WTC11 (cell line): ENCODE results near the gene TGFBR2. TPM values are rescaled to one million over a fixed set of nuclear protein-coding genes. Genes with fewer than 3 reads are reported as not detected.

Experiments
- ATAC-seq: fragments of 200-7000 bp; cut with Tn5 transposase; 2 replicates; pipeline ENCODE4 v1.10.0; 2021; ENCODE audit warnings: mild to moderate bottlenecking, moderate library complexity
- CTCF ChIA-PET: fragments of 300-600 bp; sonication (Branson Sonifier 250); formaldehyde crosslinking; loops from one replicate; lab custom pipeline; 2021; ENCODE audit warnings: antibody characterized with exemption; lab: Charles Lee
- POLR2A ChIA-PET: fragments of 350-600 bp; sonication (Branson Sonifier 250); formaldehyde crosslinking; loops from one replicate; lab custom pipeline; 2021; ENCODE audit warnings: antibody characterized with exemption; lab: Charles Lee
- DNase-seq: peaks from one replicate; pipeline ENCODE4 v3.0.0; 2021; ENCODE audit warnings: low spot score
- H3K27ac Mint-ChIP-seq: 2 replicates; pipeline ENCODE4 v1.8.0; 2021; ENCODE audit warnings: mixed read lengths
- H3K27me3 Mint-ChIP-seq: 2 replicates; pipeline ENCODE4 v1.8.0; 2021; ENCODE audit warnings: low read depth, mild to moderate bottlenecking, moderate library complexity, mixed read lengths
- H3K36me3 Mint-ChIP-seq: 2 replicates; pipeline ENCODE4 v1.8.0; 2021; ENCODE audit warnings: mixed read lengths
- H3K4me1 Mint-ChIP-seq: 2 replicates; pipeline ENCODE4 v1.8.0; 2022; ENCODE audit warnings: mixed read lengths
- H3K4me3 Mint-ChIP-seq: 2 replicates; pipeline ENCODE4 v1.8.0; 2021; ENCODE audit warnings: mild to moderate bottlenecking, moderate library complexity, mixed read lengths
- H3K9me3 Mint-ChIP-seq: 2 replicates; pipeline ENCODE4 v1.8.0; 2021; ENCODE audit warnings: mixed read lengths
- ARID4B ChIP-seq: sonication (generic); formaldehyde crosslinking; IDR thresholded peaks from 2 replicates; pipeline ENCODE4 v1.8.0; 2023; ENCODE audit warnings: missing genetic modification reagents, mild to moderate bottlenecking, borderline replicate concordance
- ATF2 ChIP-seq: sonication (generic); formaldehyde crosslinking; IDR thresholded peaks from 2 replicates; pipeline ENCODE4 v1.8.1; 2022; ENCODE audit warnings: low read depth, missing genetic modification reagents, borderline replicate concordance
- CDX4 ChIP-seq: fragments of 250-450 bp; sonication (Bioruptor Pico); IDR thresholded peaks from 2 replicates; pipeline ENCODE4 v1.9.0; 2021; ENCODE audit warnings: moderate library complexity, mild to moderate bottlenecking, inconsistent platforms, borderline replicate concordance
- ELF4 ChIP-seq: sonication (generic); formaldehyde crosslinking; IDR thresholded peaks from 2 replicates; pipeline ENCODE4 v1.8.1; 2022; ENCODE audit warnings: low read depth, mild to moderate bottlenecking, moderate library complexity, missing genetic modification reagents
- ESRRA ChIP-seq: sonication (generic); formaldehyde crosslinking; IDR thresholded peaks from 2 replicates; pipeline ENCODE4 v1.8.1; 2022; ENCODE audit warnings: mild to moderate bottlenecking, missing genetic modification reagents, borderline replicate concordance
- HMGXB4 ChIP-seq: sonication (generic); formaldehyde crosslinking; IDR thresholded peaks from 2 replicates; pipeline ENCODE4 v1.8.1; 2023; ENCODE audit warnings: mild to moderate bottlenecking, moderate library complexity, missing genetic modification reagents
- IRF2 ChIP-seq: sonication (generic); formaldehyde crosslinking; IDR thresholded peaks from 2 replicates; pipeline ENCODE4 v1.8.0; 2022; ENCODE audit warnings: low read depth, missing genetic modification reagents, borderline replicate concordance
- MAX ChIP-seq: sonication (generic); formaldehyde crosslinking; IDR thresholded peaks from 2 replicates; pipeline ENCODE4 v1.8.0; 2022; ENCODE audit warnings: mild to moderate bottlenecking, missing genetic modification reagents
- NFATC4 ChIP-seq: fragments of 250-450 bp; sonication (Bioruptor Pico); IDR thresholded peaks from 2 replicates; pipeline ENCODE4 v1.9.0; 2021; ENCODE audit warnings: mild to moderate bottlenecking
- NFE2L1 ChIP-seq: sonication (generic); formaldehyde crosslinking; IDR thresholded peaks from 2 replicates; pipeline ENCODE4 v1.8.1; 2023; ENCODE audit warnings: missing genetic modification reagents
- OVOL2 ChIP-seq: fragments of 250-450 bp; sonication (Bioruptor Pico); IDR thresholded peaks from 2 replicates; pipeline ENCODE4 v1.9.0; 2021; ENCODE audit warnings: mild to moderate bottlenecking, borderline replicate concordance
- PRDM15 ChIP-seq: sonication (generic); formaldehyde crosslinking; IDR thresholded peaks from 2 replicates; pipeline ENCODE4 v1.8.0; 2022; ENCODE audit warnings: missing genetic modification reagents
- RORB ChIP-seq: fragments of 250-450 bp; sonication (Bioruptor Pico); IDR thresholded peaks from 2 replicates; pipeline ENCODE4 v1.9.0; 2021; ENCODE audit warnings: mild to moderate bottlenecking
- TCF7 ChIP-seq: sonication (generic); formaldehyde crosslinking; IDR thresholded peaks from 2 replicates; pipeline ENCODE4 v1.8.0; 2022; ENCODE audit warnings: mild to moderate bottlenecking, low read depth, missing genetic modification reagents, moderate library complexity
- TEAD1 ChIP-seq: sonication (generic); formaldehyde crosslinking; IDR thresholded peaks from 2 replicates; pipeline ENCODE4 v1.8.0; 2022; ENCODE audit warnings: mild to moderate bottlenecking, missing genetic modification reagents
- ZNF121 ChIP-seq: sonication (generic); formaldehyde crosslinking; IDR thresholded peaks from 2 replicates; pipeline ENCODE4 v1.8.0; 2023; ENCODE audit warnings: missing genetic modification reagents
- ZNF263 ChIP-seq: sonication (generic); formaldehyde crosslinking; IDR thresholded peaks from 2 replicates; pipeline ENCODE4 v1.8.1; 2022; ENCODE audit warnings: low read depth, mild to moderate bottlenecking, moderate library complexity, missing genetic modification reagents
- ZNF281 ChIP-seq: sonication (generic); formaldehyde crosslinking; IDR thresholded peaks from 2 replicates; pipeline ENCODE4 v1.8.0; 2023; ENCODE audit warnings: mild to moderate bottlenecking, missing genetic modification reagents
- ZNF317 ChIP-seq: sonication (generic); formaldehyde crosslinking; IDR thresholded peaks from 2 replicates; pipeline ENCODE4 v1.8.1; 2023; ENCODE audit warnings: low read depth, mild to moderate bottlenecking, moderate library complexity, missing genetic modification reagents, borderline replicate concordance
- total RNA-seq: library from RNA; stranded (reverse); gene quantifications from 3 replicates; pipeline ENCODE4 v1.2.3, GENCODE V29; 2021

Gene TGFBR2
- total RNA-seq, 1 experiment from 2014 or later = 9.6 TPM

- TF ChIP-seq ZNF281 (no peak), NFATC4 (no peak), ELF4 (CRISPR knock-in tag) (no peak), IRF2 (CRISPR knock-in tag) (no peak), ESRRA (CRISPR knock-in tag) (no peak), ATF2 (CRISPR knock-in tag) (no peak), NFE2L1 (CRISPR knock-in tag) (no peak), TEAD1 (CRISPR knock-in tag) (no peak), PRDM15 (CRISPR knock-in tag) (no peak), MAX (no peak)
Measured at GRCh38 chr3:30602946-30603345, 3.5 kb upstream of the TGFBR2 start (continued).

- Mint-ChIP-seq H3K27ac (no peak overlapping the region), H3K9me3 (peaks cover 9% of the 10 kb centered on the region; the same call in 1 of the 2 replicates), H3K36me3 (peaks cover 4% of the 10 kb centered on the region; the same call in 1 of the 2 replicates), H3K4me3 (no peak overlapping the region), H3K4me1 (peaks cover 35% of the 10 kb centered on the region), H3K27me3 (peaks cover 12% of the 10 kb centered on the region)
- CTCF ChIA-PET = interaction anchor here (0.6 kb wide), 1 partner anchor 17 kb away, joined by 3 read pairs; no protein-coding TSS in a partner anchor
- POLR2A ChIA-PET = no interaction called here
- ATAC-seq (no peak), DNase-seq (no peak)
- TF ChIP-seq OVOL2 (CRISPR knock-in tag) (no peak), NFATC4 (no peak), TCF7 (CRISPR knock-in tag) (no peak), ZNF263 (CRISPR knock-in tag) (no peak), ARID4B (CRISPR knock-in tag) (no peak), HMGXB4 (CRISPR knock-in tag) (no peak), ZNF317 (CRISPR knock-in tag) (no peak), ATF2 (CRISPR knock-in tag) (no peak), RORB (CRISPR knock-in tag) (no peak), CDX4 (no peak), ZNF121 (CRISPR knock-in tag) (no peak)
Measured at GRCh38 chr3:30604093-30604492, 2.3 kb upstream of the TGFBR2 start.
